Hepatocyte (in vitro differentiated cells): ENCODE data around the gene TAL2.

Experiments
- CTCF ChIP-seq: fragments of 200-600 bp; sonication (generic); IDR thresholded peaks from 2 replicates; pipeline ENCODE4 v1.5.1; 2016; ENCODE audit warnings: antibody characterized with exemption, mild to moderate bottlenecking; ENCODE audit not compliant: poor library complexity
- EZH2 ChIP-seq: fragments of 200-600 bp; sonication (generic); IDR thresholded peaks from 2 replicates; pipeline ENCODE4 v1.6.1; 2016; ENCODE audit warnings: antibody characterized with exemption, mild to moderate bottlenecking, borderline replicate concordance
- EZH2phosphoT487 ChIP-seq: fragments of 200-600 bp; sonication (generic); IDR thresholded peaks from one replicate; pipeline ENCODE4 v1.6.1; 2018; ENCODE audit warnings: antibody characterized with exemption, mild to moderate bottlenecking, low read depth, moderate library complexity; ENCODE audit not compliant: unreplicated experiment, severe bottlenecking

- TF ChIP-seq CTCF (no peak), EZH2phosphoT487 (no peak), EZH2 (no peak)
Measured at GRCh38 chr9:105696219-105696793, 34.0 kb downstream of the TAL2 start.
